CD4-positive, alpha-beta T cell treated with Interferon alpha-2 for 1 hour (primary cell): ENCODE data around the gene ZNF497.

Source experiments
- DNase-seq, 2 donors: peaks; one replicate each; pipeline ENCODE4 v3.0.0-alpha.2; 2020 to 2022

Gene ZNF497

GRCh38 chr19:58346961-58347929 is 15.3 kb downstream of the ZNF497 start:
- DNase-seq = peak; percentile 68 to 76

GRCh38 chr19:58345558-58345957 is 17.0 kb downstream of the ZNF497 start:
- no peak for DNase-seq

- no peak for DNase-seq
Measured at GRCh38 chr19:58338825-58339558, 23.6 kb downstream of the ZNF497 start.

DNA sequence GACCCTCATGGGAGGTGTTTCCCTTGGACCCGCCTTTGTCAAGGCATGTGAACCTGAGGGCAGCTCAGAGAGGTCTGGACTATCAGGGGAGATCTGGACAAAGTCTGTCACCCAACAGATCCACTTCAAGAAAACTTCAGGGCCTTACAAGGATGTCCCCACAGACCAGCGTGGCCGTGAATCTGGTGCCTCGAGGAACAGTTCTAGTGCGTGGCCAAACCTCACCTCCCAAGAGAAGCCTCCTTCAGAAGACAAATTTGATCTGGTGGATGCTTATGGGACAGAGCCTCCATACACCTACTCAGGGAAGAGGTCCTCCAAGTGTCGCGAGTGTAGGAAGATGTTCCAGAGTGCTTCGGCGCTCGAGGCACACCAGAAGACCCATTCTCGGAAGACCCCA is 24.2 kb downstream of the ZNF497 start:
- DNase-seq = no peak

DNA sequence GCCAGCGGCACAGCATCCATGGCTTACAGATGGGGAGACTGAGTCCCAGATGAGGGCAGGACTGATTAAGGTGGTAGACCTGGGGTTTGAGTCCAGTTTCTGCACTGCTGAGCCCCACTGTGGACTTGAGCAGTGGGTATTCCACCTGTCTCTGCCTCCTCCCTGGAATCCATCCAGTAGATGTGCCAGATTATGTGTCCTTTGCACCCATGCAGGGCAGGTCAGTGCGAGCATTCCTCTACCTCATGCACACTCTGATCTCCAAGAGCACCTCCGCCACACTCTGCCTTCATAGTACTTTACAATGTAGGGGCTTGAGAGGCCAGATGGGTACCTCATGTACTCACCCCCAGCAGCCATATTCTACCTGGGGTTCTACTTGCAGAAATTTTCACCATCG is 25.7 kb downstream of the ZNF497 start:
- no peak for DNase-seq

DNA sequence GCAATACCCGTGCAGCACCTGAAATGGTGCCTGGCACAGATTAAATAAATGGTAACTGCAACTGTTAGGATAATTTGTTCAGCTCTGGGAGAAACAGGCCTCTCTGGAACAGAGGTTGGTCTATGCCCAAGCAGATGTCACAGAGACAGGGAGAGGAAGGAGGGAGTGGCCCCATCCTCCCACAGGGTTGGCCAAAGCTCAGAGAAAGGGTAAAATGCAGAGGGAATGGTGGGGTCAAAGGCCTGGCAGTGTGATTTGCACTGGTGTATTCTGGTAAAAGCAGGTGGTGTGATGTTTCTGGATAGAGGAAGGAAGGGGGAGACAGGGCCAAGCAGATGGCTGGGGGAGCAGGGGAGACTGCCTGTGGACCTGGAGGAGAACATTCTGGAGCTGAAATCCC is 26.3 kb downstream of the ZNF497 start:
- DNase-seq = no peak

DNA sequence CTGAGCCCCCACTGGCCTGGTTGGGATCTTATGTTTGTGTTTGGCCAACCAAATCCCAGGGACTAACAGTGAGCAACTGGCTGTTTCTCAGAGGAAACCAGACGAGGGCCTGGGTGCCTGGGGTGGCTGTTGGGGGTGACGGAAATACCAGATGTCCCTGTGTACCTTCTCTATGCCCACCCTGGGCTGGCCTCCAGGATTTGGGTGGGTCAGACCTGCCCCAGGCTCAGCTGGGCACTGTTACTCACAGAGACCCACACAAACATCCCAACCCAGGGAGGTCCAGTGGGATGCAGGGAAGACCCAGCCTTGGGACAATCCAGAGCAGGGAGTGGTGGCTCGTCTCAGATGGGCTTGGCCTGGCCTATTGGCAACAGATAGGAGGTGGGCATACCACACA is 26.9 kb downstream of the ZNF497 start:
- no peak for DNase-seq

GRCh38 chr19:58334691-58335249 is 27.8 kb downstream of the ZNF497 start:
- no peak for DNase-seq

DNA sequence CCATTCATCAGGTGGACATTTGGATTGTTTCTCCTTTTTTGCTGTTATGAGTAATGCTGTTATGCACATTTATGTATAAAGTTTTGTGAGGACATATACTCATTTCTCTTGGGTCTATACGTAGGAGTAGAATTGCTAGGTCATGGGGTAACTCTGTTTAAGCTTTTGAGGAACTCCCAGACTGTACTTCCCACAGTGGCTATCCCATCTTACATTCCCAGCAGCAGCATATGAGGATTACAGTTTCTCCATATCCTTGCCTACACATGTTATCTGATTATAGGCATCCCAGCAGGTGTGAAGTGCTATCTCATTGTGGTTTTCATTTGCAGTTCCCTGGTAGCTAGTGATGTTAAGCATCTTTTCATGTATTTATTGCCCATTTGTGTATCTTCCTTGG is 29.9 kb downstream of the ZNF497 start:
- no peak for DNase-seq

DNA sequence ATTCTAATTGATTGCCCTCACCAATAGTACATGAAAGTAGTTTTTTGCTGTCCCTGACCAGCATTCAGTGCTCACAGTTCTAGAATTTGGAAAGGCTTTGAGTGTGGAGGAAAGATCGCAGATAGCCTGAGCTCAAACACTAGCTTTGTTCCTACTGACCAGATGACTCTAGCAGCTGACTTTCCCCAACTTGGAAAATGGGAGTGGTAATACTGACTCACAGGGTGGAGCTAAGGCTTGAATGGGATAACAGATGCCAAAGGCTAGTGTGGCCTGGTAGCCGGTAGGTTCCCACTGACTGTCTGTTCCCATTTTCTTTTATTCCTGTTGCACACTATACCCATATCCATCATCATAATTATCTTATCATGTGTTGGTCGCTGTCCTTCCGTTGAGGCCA is 32.1 kb downstream of the ZNF497 start:
- DNase-seq = no peak

DNA sequence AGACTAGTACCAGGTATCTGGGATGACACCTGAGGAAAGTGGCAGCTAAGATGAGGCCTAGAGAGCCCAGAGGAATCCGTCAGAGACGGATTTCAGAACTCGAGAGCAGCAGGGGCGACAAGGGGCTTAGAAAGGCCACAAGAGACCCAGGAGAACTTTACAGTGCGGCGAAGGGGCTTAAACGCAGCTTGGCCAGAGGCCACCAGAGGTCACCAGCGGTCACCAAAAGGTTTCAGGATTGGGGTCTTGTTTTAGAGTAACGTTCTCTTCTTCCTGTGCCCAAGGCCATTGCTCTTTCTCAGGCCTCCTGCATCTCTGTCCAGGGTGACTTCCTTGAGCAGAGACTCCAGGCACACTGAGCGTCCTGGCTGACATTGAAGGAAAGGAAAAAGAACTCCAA is 33.6 kb downstream of the ZNF497 start:
- DNase-seq = peak in 1 of 2 donors; percentile 15

DNA sequence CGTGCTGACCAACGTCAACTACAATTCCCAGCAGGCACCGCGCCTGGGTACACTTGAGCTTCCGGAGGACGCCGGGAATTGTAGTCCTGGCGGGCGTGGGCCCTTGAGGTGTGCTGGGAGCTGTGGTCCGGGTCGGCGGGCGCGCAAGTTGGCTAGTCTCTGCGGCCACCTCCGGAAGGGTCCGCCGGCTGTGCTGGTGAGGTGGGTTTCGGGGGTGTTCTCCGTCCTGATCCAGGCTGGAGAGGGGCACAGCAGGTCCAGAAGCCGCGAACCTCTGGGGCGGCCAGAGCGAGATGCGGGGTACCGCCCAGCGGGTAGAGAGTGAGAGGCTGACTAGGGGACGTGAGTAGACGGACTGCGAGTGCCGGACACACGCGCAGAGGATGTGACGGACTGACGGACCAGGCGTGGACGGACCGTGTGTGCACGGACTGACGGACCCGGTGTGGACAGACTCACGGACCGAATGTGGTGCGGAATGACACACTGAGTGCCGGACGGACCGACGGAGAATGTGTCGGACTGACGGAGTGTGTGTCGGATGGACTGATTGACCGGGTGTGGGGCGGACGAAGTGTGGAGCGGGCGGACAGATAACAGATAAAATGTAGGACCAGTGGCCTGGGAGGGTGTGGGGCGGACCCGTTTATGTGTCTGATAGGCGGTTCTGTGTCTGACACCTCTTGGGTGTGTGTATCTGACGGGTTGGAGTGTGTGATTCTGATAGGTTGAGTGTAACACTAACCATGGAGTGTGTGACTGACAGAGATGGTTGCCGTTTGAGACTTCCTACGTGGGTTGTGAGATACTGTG is 35.4 kb downstream of the ZNF497 start, which contains the start of gene ZSCAN22:
Gene ZSCAN22, plus strand, starts transcription at position 81 of the 813 bp plus-strand sequence. CDS start 7,809 bp downstream, outside the sequence.
- DNase-seq = peak; percentile 89 to 92

GRCh38 chr19:58326501-58326913 is 36.0 kb downstream of the ZNF497 start:
- DNase-seq = no peak

GRCh38 chr19:58325311-58326022 is 37.1 kb downstream of the ZNF497 start:
- no peak for DNase-seq

DNA sequence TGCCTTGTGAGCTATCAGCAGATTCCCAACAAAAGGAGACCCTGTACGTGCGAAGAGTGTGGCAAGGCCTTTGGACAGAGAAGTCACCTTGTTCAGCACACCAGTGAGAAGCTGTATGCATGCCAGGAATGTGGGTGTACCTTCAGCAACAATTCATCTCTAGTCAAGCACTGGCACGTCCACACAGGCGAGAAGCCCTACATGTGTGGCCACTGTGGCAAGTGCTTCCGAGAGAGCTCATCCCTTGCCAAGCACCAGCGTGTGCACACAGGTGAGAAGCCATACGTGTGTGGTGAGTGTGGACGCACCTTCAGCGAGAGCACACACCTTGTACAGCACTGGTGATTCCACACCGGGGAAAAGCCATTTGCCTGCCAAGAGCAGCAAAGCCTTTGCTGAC is 43.3 kb downstream of the ZNF497 start:
- DNase-seq = no peak

DNA sequence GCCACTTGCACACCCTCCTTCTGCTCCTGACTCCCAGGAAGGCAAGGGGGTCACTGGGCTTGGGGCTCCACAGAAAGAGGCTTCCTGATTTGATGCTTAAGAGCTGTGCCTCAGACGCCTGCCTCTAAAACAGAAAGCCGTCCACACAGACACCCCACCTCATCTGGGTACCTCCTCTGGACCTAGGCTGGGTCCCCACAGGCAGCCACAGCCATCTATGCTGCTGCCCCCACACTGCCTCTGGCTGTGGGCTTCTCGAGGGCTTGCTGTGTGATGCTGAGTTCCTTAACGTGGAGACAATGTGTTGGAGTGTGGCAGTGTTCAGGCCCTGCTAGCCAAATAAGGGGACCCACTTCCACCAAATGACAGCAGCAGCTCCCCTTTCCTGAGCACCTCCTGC is 44.3 kb downstream of the ZNF497 start:
- DNase-seq = no peak

GRCh38 chr19:58317476-58318072 is 45.0 kb downstream of the ZNF497 start:
- no peak for DNase-seq

DNA sequence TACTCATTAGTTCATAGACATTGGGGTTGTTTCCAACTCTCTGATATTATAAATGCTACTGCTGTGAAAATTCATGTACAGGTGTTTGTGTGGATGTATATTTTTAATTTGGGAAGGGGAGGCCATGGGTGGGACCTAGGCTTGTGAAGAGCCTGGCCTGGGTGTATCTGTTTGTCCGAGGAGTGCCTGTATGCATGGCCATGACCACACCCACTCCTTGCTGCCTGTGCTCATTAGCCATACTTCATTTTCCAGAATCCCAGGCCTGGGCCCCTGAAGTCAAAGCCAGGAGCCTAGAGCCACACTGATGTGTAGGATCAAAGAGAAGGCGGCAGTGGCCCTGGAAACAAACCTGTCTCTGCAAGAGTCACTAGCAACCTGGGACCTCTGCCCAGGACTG is 47.0 kb downstream of the ZNF497 start:
- no peak for DNase-seq

GRCh38 chr19:58311345-58311865 is 51.1 kb downstream of the ZNF497 start:
- DNase-seq = no peak

- peak in 1 of 2 donors; percentile 31 for DNase-seq
Measured at GRCh38 chr19:58310685-58311084, 51.9 kb downstream of the ZNF497 start.

DNA sequence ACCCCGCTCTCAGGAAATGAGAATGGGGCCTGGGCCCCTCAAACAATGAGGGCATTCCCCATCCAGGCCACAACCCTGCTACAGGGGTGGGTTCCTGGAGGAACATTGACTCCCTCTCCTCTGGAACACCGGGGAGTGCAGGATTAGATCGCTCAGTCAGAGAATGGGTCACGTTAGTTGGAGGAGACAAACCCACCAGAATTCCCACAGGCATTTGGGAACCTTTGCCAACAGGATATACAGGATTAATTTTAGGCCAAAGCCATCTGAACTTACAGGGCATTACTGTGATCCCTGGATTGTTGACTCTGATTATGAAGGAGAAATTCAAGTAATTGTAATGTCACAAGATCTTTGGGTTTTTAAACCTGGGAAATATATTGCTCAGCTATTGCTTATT is 54.8 kb downstream of the ZNF497 start:
- no peak for DNase-seq
